ENCODE results near the gene ZNF385B.

The ZNF385B gene

DNA sequence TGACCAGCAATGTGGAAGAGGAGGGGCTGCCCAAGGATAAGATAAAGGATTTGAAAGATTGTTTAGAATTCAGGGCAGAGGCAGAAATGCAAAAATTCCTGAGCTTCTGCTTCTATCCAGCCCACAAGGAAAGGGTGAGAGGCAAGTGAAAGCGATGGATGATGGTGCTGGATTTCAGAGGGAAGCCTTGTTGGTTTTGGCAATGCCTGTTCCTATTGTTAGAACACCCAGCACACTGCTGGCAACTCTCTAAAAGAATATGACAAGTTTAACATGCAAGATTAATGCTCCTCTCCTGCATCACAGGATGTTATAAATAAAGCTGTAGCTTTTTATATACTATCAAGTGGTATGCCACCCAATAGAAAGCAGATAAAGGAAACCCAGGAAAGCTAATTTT, 92.6 kb downstream of the ZNF385B start:
- H3K27ac ChIP-seq (replicated peaks), result no peak overlapping the region
- H3K4me3 ChIP-seq (replicated peaks; ENCODE audit: insufficient read depth, low read length), result no peak overlapping the region
- no peaks in the 10 kb centered on the region for H3K27me3 ChIP-seq (ENCODE audit: insufficient read depth, poor library complexity, severe bottlenecking)
- TF ChIP-seq, protein P1, sequence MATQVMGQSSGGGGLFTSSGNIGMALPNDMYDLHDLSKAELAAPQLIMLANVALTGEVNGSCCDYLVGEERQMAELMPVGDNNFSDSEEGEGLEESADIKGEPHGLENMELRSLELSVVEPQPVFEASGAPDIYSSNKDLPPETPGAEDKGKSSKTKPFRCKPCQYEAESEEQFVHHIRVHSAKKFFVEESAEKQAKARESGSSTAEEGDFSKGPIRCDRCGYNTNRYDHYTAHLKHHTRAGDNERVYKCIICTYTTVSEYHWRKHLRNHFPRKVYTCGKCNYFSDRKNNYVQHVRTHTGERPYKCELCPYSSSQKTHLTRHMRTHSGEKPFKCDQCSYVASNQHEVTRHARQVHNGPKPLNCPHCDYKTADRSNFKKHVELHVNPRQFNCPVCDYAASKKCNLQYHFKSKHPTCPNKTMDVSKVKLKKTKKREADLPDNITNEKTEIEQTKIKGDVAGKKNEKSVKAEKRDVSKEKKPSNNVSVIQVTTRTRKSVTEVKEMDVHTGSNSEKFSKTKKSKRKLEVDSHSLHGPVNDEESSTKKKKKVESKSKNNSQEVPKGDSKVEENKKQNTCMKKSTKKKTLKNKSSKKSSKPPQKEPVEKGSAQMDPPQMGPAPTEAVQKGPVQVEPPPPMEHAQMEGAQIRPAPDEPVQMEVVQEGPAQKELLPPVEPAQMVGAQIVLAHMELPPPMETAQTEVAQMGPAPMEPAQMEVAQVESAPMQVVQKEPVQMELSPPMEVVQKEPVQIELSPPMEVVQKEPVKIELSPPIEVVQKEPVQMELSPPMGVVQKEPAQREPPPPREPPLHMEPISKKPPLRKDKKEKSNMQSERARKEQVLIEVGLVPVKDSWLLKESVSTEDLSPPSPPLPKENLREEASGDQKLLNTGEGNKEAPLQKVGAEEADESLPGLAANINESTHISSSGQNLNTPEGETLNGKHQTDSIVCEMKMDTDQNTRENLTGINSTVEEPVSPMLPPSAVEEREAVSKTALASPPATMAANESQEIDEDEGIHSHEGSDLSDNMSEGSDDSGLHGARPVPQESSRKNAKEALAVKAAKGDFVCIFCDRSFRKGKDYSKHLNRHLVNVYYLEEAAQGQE (IDR thresholded peaks at IDR 0.05; ENCODE audit: insufficient replicate concordance, low read depth), result no peak
- TF ChIP-seq, protein P2, sequence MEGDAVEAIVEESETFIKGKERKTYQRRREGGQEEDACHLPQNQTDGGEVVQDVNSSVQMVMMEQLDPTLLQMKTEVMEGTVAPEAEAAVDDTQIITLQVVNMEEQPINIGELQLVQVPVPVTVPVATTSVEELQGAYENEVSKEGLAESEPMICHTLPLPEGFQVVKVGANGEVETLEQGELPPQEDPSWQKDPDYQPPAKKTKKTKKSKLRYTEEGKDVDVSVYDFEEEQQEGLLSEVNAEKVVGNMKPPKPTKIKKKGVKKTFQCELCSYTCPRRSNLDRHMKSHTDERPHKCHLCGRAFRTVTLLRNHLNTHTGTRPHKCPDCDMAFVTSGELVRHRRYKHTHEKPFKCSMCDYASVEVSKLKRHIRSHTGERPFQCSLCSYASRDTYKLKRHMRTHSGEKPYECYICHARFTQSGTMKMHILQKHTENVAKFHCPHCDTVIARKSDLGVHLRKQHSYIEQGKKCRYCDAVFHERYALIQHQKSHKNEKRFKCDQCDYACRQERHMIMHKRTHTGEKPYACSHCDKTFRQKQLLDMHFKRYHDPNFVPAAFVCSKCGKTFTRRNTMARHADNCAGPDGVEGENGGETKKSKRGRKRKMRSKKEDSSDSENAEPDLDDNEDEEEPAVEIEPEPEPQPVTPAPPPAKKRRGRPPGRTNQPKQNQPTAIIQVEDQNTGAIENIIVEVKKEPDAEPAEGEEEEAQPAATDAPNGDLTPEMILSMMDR (IDR thresholded peaks at IDR 0.05; ENCODE audit: insufficient read depth, low read length), result no peak
- no peak for TF ChIP-seq SPI1 (IDR thresholded peaks at IDR 0.05; ENCODE audit: borderline replicate concordance, low read depth)
- no peak for TF ChIP-seq POLR2AphosphoS5 (IDR thresholded peaks at IDR 0.05; ENCODE audit: low read depth)
- no peak for TF ChIP-seq GABPA (IDR thresholded peaks at IDR 0.05; ENCODE audit: low read depth)
- DNase-seq (ENCODE audit: low read depth in 1 of 2, low spot score in 1 of 2), result no peak

DNA sequence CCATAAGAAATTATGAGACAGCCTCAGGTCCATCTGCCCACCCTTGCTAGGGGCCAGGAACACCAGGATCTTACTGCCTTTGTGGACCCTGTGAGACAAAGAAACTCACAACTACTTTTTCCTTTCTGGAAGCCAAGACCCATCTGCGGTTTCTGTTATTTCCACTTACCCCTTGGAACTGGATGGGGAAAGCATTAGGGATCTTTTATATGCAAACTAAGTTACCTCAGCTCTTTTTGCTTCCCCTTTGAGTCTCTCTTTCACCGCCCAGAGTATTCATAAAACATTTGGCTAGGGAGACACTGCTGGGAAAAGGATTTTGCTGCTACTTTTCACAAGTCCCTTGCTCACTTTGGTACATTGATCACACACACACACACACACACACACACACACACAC, 95.7 kb downstream of the ZNF385B start:
- no peak overlapping the region for H3K4me3 ChIP-seq (replicated peaks; ENCODE audit: insufficient read depth, low read length)
- no peak overlapping the region for H3K27ac ChIP-seq (replicated peaks)
- TF ChIP-seq, protein P1 (IDR thresholded peaks at IDR 0.05; ENCODE audit: insufficient replicate concordance, low read depth), result no peak
- TF ChIP-seq, protein P2 (IDR thresholded peaks at IDR 0.05; ENCODE audit: insufficient read depth, low read length), result no peak
- TF ChIP-seq POLR2AphosphoS5 (IDR thresholded peaks at IDR 0.05; ENCODE audit: low read depth), result no peak
- no peak for TF ChIP-seq GABPA (IDR thresholded peaks at IDR 0.05; ENCODE audit: low read depth)
- no peak for TF ChIP-seq SPI1 (IDR thresholded peaks at IDR 0.05; ENCODE audit: borderline replicate concordance, low read depth)
- H3K27me3 ChIP-seq (ENCODE audit: insufficient read depth, poor library complexity, severe bottlenecking), result no peaks in the 10 kb centered on the region
- DNase-seq (ENCODE audit: low read depth in 1 of 2, low spot score in 1 of 2), result no peak

DNA sequence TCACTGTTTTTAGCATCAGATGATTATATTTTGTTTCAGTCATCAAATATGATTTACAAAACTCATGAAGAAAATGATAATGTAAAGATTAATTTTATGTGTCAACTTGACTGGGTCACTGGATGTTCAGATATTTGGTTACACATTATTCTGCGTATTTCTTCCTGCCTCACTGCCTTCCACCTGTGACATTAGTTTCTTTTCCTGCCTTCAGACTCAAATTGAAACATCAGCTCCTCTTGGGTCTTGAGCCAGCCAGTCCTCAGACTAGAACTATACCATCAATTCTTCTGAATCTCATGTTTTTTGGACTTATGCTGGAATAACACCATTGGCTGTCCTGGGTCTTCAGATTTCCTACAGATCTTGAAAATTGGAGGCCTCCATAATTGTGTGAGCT, 96.7 kb downstream of the ZNF385B start:
- TF ChIP-seq, protein P1 (IDR thresholded peaks at IDR 0.05; ENCODE audit: insufficient replicate concordance, low read depth), result no peak
- no peak for TF ChIP-seq POLR2AphosphoS5 (IDR thresholded peaks at IDR 0.05; ENCODE audit: low read depth)
- no peak for TF ChIP-seq GABPA (IDR thresholded peaks at IDR 0.05; ENCODE audit: low read depth)
- TF ChIP-seq SPI1 (IDR thresholded peaks at IDR 0.05; ENCODE audit: borderline replicate concordance, low read depth), result no peak
- TF ChIP-seq, protein P2 (IDR thresholded peaks at IDR 0.05; ENCODE audit: insufficient read depth, low read length), result no peak
- no peaks in the 10 kb centered on the region for H3K27me3 ChIP-seq (ENCODE audit: insufficient read depth, poor library complexity, severe bottlenecking)
- no peak overlapping the region for H3K4me3 ChIP-seq (replicated peaks; ENCODE audit: insufficient read depth, low read length)
- H3K27ac ChIP-seq (replicated peaks), result no peak overlapping the region
- DNase-seq (ENCODE audit: low read depth in 1 of 2, low spot score in 1 of 2), result no peak
